Measurements from ENCODE around the gene PHAF1.

The PHAF1 gene

DNA sequence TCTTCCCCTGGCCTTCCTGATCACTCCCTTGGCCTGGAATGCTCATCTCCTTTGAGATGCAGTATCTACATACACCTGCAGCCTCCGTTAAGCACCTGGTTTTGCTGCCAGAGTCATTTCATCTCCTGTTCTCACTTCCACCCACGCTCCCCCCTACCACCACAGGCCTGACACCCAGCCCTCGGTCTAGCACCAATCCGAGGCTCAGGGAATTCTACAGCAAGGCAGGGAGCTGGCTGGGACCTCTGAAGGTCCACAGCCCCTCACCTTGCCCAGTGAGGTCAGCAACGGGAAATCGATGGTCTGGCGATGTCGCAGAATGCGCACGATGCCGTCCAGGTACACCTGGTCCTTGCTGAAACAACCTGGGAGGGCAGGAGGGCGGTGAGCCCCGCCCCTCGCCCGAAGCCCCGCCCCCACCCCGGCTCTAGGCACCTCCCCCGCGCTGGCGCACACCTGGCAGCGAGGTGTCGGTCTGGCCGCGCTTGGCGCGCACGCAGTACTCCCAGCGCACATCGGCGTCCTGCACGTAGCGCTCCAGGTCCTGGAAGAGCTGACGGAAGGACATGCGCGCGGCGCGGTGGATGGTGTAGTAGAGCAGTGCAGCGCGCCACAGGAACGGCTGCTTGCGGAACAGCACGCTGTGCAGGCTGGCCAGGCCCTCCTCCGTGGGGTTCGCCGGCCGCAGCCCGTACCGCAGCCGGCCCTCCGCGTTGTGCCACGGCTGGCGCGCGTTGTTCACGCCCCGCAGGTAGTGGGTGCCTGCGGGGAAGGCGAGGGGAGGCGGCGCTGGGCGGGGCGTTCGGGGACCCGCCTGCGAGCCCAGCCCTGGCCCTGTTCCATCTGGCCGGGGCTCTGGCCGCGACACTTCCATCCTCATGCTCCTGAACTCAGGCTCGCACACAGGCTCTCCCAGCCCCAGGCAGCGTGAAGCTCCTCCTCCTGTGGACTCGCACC lies 68.3 kb downstream of the PHAF1 start:
- H3K27ac ChIP-seq = no peak overlapping the region
- DNase-seq = no peak

DNA sequence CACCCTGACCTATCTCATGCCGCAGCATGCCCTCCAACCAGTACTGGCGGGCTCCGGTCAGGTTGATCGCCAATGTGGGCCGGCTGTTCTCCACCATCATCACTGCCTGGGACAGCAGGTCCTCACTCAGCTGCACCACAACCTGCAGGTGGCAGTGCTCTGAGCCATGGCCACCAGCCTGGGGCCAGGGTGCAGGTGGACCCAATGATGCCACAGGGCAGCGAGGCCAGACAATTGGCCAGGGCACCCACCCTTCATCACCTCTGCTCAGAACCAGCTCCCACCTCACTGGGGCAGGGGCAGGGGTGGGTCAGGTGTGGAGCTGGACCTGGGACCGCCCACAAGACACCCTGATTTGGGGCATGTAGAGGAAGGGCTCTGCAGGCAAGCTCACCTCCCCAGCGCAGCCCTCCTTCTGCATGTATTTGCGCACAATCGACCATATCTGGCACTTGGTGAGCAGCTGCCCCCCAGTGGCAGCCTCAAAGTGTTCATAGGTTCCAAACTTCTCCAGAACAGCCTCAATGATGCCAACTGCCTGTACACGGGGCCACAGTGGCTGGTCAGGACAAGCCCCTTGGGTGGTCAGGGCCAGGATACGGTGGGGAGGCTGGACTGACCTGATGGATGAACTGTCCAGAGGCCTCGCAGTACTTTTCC lies 69.8 kb downstream of the PHAF1 start:
- no peak for DNase-seq
- no peak overlapping the region for H3K27ac ChIP-seq

More for the DNA sequence above, 68.3 kb downstream of the PHAF1 start:
- no peak overlapping the region for H3K4me3 ChIP-seq (ENCODE audit: low read depth, low read length)
- H3K36me3 ChIP-seq = peaks cover 41% of the 10 kb centered on the region
- H3K27me3 ChIP-seq (ENCODE audit: insufficient read depth, low read depth, severe bottlenecking) = no peaks in the 10 kb centered on the region
- TF ChIP-seq, protein P1, sequence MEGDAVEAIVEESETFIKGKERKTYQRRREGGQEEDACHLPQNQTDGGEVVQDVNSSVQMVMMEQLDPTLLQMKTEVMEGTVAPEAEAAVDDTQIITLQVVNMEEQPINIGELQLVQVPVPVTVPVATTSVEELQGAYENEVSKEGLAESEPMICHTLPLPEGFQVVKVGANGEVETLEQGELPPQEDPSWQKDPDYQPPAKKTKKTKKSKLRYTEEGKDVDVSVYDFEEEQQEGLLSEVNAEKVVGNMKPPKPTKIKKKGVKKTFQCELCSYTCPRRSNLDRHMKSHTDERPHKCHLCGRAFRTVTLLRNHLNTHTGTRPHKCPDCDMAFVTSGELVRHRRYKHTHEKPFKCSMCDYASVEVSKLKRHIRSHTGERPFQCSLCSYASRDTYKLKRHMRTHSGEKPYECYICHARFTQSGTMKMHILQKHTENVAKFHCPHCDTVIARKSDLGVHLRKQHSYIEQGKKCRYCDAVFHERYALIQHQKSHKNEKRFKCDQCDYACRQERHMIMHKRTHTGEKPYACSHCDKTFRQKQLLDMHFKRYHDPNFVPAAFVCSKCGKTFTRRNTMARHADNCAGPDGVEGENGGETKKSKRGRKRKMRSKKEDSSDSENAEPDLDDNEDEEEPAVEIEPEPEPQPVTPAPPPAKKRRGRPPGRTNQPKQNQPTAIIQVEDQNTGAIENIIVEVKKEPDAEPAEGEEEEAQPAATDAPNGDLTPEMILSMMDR (IDR thresholded peaks at IDR 0.05; ENCODE audit: low read depth, low read length) = no peak
- H3K9me3 ChIP-seq (ENCODE audit: severe bottlenecking) = no peaks in the 10 kb centered on the region

DNA sequence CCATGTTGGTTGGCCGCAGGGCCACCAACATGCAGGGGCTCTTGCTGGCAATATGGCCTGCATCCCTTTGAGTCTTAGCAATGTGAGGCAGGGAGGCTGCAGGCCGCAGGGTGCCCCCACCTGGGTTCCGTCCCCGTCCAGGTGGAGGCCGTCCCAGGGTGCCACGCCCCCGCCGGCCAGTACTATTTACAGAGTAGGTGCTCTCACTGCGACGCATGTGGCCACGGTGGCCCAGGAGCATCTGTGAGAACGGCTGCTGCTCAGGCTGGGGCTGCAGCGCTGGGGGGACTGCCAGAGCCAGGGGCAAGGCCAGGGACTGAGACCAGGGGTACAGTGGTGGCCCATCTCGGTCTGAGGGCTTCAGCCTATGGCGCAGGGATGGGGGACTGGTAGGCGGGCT lies 70.4 kb downstream of the PHAF1 start:
- peaks cover 35% of the 10 kb centered on the region for H3K36me3 ChIP-seq

More for the DNA sequence above, 69.8 kb downstream of the PHAF1 start:
- peaks cover 41% of the 10 kb centered on the region for H3K36me3 ChIP-seq
- H3K9me3 ChIP-seq (ENCODE audit: severe bottlenecking) = no peaks in the 10 kb centered on the region
- H3K27me3 ChIP-seq (ENCODE audit: insufficient read depth, low read depth, severe bottlenecking) = no peaks in the 10 kb centered on the region
- TF ChIP-seq, protein P1 (IDR thresholded peaks at IDR 0.05; ENCODE audit: low read depth, low read length) = peak; percentile 23
- no peak overlapping the region for H3K4me3 ChIP-seq (ENCODE audit: low read depth, low read length)

DNA sequence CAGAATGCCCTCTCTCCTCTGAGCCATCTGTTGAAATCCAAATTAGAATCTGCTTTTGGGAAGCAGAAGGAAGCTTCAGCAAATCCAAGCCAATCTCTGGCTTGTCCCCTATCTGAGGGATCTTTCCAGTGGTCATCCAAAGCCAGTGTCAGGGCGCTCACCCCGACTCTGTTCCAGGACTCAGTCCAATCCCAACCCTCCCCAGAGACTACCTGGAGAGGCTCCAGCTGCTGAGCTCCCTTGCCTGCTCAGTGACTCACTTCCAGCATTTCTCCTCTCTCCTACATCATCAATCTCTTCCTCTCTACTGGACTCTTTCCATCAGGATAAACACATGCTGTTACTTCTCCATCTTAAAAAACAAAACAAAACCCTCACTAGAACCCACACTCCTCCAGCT lies 71.6 kb downstream of the PHAF1 start:
- TF ChIP-seq, protein P1 (IDR thresholded peaks at IDR 0.05; ENCODE audit: low read depth, low read length) = no peak
- no peak for DNase-seq
- peaks cover 29% of the 10 kb centered on the region for H3K36me3 ChIP-seq
- no peak overlapping the region for H3K27ac ChIP-seq
- H3K9me3 ChIP-seq (ENCODE audit: severe bottlenecking) = no peaks in the 10 kb centered on the region
- H3K27me3 ChIP-seq (ENCODE audit: insufficient read depth, low read depth, severe bottlenecking) = no peaks in the 10 kb centered on the region
- H3K4me3 ChIP-seq (ENCODE audit: low read depth, low read length) = no peak overlapping the region

More for the DNA sequence above, 70.4 kb downstream of the PHAF1 start:
- Histone ChIP-seq H3K27me3 (ENCODE audit: insufficient read depth, low read depth, severe bottlenecking) (no peaks in the 10 kb centered on the region), H3K9me3 (ENCODE audit: severe bottlenecking) (no peaks in the 10 kb centered on the region), H3K27ac (no peak overlapping the region), H3K4me3 (ENCODE audit: low read depth, low read length) (no peak overlapping the region)
- no peak for DNase-seq
- TF ChIP-seq, protein P1 (IDR thresholded peaks at IDR 0.05; ENCODE audit: low read depth, low read length) = no peak

DNA sequence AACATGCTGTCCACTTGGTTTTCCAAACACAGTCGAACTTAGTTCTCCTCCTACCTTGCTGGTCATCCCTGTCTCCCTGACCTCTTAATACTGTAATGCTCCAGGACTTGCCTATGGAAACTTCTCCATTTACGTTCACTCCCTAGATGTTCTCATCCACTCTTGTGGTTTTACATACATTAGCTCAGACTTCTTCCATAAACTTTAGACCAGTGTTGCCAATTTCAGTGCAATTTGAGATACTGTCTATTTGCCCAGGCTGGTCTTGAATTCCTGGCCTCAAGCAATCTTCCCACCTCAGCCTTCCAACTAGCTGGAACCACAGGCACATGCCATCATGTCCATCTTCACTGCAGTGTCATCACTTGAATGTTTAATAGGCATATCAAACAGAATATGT lies 72.5 kb downstream of the PHAF1 start:
- Histone ChIP-seq H3K27ac (no peak overlapping the region), H3K36me3 (peaks cover 27% of the 10 kb centered on the region), H3K4me3 (ENCODE audit: low read depth, low read length) (no peak overlapping the region), H3K27me3 (ENCODE audit: insufficient read depth, low read depth, severe bottlenecking) (no peaks in the 10 kb centered on the region), H3K9me3 (ENCODE audit: severe bottlenecking) (no peaks in the 10 kb centered on the region)
- no peak for DNase-seq
- TF ChIP-seq, protein P1 (IDR thresholded peaks at IDR 0.05; ENCODE audit: low read depth, low read length) = no peak

Data from WERI-Rb-1 (cell line).